ENCODE measurements around the gene PGM2.
"Not testable (repeated sequence)": the region's sequence is repeated elsewhere in the genome, so short reads cannot be mapped to it uniquely, and the experiment has no call there.

PGM2 gene

DNA sequence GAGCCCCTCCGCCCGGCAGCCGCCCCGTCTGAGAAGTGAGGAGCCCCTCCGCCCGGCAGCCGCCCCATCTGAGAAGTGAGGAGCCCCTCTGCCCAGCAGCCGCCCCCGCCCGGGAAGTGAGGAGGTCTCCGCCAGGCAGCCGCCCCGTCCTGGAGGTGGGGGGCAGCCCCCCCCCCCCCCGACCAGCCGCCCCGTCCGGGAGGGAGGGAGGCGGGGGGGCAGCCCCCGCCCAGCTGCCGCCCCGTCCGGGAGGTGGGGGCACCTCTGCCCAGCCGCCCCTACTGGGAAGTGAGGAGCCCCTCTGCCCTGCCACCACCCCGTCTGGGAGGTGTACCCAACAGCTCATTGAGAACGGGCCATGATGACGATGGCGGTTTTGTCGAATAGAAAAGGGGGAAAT is 6.0 kb upstream of the PGM2 start:
- DNase-seq = not testable (repeated sequence)

DNA sequence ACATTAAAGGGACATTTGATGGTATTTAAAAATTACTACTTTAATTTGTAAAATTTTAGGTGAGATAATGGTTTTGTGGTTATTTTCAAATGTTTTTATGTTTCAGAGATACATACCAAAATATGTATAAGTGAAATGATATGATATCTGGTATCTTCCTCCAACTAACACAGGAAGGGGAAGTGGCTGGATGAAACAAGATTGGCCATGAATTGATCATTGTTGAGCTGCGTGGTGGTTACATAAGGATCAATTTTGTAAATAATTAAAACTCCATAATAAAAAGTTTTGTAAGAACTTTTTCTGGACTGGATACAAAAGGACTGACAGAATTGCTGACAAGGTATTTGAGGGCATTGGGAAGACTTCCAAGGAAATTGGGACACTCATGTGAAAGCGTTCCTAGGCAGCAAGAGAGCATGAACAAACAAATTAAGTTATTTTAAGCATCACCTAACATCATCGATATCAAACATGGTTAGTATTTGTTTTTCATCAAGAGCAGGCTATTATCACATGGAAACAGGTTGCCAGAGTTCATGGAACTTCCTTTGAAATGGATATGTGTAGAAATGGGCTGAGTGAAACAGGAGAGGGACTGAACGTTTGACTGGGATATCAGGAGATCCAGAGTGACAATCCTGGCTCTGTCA is 4.4 kb upstream of the PGM2 start:
- DNase-seq = peak in 1 of 2 experiments; percentile 38

DNA sequence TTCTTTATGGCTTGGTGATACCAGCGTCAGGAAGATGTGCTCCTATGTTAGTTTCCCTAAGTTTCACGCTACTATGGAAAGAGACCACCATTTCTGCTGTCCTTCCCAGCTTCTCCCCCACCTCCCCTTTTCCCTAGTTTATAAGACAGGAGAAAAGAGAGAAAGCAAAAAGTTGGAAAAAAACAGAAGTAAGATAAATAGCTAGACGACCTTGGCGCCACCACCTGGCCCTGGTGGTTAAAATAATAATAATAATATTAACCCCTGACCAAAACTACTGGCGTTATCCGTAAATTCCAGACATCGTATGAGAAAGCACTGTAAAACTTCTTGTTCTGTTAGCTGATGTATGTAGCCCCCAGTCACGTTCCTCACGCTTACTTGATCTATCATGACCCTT is 985 bp upstream of the PGM2 start:
- DNase-seq = not testable (repeated sequence)

DNA sequence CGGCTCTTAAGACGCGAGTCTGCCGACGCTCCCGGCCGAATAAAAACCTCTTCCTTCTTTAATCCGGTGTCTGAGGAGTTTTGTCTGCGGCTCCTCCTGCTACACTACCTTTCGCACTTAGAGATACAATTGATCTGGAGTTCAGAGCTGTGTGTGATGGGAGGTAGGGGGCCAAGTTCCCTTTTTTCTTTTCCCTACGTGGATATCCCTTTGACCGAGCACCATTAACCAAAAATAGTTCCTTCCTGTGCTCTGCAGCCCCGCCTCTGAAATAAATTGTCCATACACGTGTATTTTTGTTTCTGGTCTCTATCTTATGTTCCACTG is 555 bp upstream of the PGM2 start:
- DNase-seq = peak in 1 of 2 experiments; percentile 91

DNA sequence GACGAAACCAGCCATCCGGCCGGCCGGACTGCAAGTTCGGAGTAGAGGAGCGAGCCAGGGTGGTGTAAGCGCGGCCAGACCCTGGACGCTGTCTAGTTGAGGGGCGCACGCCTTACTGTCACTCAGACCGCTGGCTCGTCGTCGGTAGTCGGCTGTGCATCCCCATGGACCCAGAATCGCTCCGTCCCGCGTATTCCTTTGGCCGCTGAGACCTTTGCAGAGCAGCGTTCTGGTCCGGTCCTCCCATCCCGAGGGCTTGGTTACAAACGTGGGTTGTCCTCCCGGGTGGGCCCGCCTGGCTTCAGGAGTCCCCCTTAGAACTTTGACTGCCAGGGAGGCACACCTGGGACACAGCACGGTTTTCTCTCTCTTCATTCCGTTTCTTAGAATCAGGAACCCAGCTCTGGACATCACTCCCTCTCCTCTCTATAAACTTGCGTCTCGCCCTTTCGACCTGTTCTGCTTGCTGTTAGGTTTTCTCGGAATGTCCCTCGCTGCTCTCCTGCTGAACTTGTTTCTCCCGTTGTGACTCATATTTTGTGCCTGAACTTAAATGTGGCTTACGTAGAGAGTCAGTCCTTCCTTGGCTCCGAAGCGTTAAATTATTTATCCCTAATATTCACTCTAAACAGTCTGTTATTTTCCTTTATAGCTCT is 672 bp downstream of the PGM2 start:
- DNase-seq = no peak

DNA sequence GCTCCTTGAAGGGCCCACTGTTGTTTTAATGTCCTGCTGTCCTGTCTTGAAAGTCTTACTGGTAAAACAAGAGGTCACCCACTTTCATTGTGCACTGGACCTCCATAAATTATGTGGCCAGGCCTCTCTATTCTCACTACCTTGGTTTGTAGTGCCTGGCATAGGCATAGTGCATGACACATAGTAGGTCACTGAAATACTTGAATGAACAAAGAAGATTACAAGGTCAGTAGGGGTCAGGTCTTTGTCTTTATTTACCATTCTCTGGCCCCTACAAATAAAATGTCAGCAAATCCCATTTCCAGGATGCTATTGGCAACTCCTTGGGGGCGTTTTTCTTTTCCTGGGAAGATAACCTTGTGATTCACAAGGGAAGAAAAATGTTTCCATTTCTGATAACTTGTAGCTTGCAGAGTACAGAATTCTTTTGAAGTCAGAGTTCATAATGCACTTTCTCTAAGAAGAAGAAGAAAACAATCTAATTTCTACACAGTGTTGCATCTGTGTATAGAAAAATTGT is 1.4 kb downstream of the PGM2 start:
- no peak for DNase-seq

DNA sequence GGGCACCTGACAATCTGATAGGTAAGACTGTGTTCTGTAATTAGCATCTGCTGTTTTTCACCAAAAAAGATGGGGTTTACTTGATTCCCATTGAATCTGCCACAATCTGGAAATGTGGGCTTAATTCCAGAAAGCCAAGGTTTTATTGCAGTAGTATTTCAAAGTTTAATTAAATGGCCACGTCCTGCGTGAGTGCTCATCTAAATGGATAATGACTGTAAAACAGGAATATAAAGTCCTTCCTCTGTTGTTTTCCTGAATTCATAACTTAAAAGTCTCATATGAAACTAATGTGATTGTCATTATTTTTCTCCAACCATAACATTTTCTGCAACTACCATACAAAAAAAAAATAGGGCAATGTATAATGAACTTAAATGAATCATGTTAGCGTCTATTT is 2.4 kb downstream of the PGM2 start:
- DNase-seq = no peak

DNA sequence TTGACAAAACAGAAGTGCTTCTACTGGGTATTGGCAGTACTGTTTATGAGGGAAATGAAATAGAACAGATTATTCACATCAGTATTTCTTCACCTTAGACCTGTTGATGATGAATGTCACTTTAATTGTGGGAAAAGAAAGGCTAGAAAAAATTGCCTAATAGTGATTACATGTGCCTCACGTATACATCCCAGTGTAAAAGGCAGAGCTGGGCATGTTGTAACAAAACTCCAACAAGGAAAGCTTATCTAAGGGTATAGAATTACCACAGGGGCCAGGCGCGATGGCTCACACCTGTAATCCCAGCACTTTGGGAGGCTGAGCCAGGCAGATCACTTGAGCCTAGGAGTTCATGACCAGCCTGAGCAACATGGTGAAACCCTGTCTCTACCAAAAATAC is 4.2 kb downstream of the PGM2 start:
- no peak for DNase-seq

DNA sequence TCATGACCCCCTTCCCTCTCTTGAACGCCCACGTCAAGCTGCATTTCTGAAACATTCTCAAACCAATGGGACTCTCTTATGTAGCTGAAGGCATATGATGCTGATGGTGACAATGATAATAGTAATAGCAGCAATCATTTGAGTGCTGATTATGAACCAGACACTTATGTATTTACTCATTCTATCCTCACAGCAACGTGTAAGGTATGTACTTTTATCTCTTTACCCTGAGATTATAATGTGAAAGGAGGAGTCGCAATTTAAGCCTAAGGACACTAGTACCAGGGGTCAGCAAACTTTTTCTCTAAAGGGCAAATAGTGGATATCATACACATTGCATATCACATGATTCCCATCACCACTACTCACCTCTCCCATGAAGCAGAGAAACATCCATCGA is 8.5 kb downstream of the PGM2 start:
- no peak for DNase-seq

DNA sequence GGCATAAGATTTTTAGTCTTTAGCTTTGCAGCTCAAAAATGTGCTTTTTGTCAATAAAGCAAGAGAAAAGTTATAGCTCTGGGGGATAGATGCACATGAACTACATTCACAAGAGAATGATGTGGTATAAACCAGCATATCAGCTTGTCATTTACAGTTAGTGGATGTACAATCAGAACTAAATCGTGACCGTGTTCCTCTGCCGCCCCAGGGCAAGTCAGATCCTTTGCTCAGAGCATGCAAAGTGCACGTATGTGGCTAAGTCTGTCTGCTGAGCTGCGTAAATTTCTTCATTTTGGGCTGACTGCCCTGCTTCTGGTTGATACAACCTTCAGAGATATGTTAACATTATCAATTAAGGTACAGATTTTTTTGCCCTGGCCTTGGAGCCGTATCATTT is 9.3 kb downstream of the PGM2 start:
- DNase-seq = no peak

DNA sequence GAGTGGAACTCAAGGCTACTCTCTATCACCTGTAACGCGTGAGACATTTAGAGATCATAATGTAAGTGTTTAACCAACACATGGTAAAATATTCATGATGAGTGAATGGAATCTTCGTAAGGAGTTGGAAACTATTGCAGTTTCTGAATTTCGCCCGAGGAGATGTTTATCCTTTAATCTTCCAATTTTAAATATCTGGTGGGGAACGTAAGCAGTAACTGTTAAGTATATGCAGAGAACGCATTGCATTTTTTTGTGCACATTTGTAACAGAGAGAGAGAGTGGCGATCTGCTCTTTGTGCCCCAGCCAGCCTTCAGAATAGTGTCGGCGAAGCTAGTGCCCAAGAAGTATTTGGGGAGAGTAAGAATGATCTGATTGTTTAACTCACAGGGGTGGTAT is 9.8 kb downstream of the PGM2 start:
- no peak for DNase-seq

DNA sequence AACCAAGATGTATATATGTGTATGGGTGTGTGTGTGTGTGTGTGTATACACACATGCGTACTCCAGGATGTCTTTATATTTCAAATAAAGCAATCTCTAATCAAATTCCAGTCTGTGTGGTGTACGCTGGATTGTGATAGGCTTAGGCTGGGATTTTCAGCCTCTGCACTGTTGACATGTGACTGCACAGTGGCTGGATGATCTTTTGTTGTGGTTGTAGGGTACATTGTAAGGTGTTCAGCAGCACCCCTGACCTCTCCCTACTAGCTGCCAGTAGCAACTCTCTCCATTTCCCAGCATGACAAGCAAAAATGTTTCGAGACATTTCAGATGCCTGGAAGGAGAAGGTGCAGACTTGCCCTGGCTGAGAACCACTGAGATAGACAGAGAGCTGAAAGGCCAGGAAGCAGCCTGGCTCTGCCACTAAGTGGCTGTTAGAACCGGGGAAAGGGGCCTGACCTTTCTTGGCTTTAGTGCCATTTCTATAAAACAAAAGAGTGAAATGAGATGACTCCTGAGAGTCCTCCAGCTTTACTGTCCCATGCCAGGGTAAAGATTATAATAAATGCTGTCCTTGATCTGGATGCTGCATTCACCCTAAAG is 10.5 kb downstream of the PGM2 start:
- no peak for DNase-seq

DNA sequence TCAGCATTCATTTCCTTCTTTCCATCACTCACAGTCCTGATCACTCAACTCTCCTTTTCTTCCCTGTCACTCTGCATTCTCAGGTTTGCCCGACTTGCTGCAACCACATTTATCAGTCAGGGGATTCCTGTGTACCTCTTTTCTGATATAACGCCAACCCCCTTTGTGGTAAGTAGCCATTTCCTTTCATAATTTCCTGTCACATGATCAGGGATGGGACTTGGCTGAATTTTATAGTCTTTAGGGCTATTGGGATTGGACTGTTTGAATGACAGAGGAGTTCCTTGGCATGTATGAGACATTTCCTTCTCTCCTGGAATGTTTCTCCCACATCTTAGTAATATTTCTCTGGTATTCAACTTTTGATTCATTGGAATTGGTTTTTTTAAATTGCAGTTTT is 11.0 kb downstream of the PGM2 start:
- DNase-seq = no peak

DNA sequence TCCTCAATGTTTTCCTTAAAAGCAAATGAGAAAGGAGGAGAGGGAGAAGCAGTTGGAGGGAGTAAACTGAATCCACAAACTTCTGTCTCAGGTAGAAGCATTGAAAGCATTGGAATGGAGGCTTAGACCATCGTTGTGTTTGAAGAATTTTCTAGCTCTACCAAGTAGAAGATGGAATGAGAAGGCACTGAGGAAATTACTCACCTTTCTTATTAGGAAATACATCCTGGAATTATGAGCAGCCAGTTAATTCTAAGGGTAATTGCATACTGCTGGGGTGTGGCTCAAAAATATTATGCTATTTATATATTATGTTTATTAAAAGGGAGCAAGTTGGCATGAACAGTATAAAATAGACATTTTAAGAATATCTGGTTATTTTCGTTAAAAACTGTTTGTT is 12.9 kb downstream of the PGM2 start:
- DNase-seq = no peak

DNA sequence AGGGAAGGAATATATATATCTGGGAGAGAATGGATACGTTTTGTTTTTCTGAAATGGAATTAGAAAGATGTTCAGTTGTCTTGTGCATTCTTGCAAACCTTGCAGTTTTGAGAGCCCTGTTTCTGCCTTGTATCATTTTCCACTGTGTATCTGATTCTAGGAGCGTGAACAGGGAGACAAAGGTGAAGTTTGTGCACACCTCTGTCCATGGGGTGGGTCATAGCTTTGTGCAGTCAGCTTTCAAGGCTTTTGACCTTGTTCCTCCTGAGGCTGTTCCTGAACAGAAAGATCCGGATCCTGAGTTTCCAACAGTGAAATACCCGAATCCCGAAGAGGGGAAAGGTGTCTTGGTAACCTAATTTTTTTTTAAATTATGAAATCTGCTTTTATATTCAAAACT is 17.7 kb downstream of the PGM2 start:
- DNase-seq = no peak

DNA sequence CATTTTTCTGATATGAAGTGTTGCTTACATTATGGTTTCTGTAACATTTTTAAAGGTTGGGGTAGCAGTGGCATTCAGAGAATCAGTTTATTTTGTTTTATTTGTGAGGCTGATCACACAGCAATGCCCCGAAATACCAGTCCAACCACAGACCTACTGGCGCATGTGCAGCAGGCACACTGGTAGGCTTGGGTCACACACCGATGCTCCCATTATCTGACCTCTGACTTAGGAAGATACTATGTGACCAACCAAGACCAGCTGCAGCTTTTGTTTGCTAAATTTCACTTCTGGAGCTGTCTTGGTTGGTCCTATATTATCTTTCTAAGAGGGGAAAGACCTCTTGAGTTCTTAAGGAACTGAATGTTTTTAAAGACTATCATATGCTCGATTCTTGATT is 18.7 kb downstream of the PGM2 start:
- no peak for DNase-seq

DNA sequence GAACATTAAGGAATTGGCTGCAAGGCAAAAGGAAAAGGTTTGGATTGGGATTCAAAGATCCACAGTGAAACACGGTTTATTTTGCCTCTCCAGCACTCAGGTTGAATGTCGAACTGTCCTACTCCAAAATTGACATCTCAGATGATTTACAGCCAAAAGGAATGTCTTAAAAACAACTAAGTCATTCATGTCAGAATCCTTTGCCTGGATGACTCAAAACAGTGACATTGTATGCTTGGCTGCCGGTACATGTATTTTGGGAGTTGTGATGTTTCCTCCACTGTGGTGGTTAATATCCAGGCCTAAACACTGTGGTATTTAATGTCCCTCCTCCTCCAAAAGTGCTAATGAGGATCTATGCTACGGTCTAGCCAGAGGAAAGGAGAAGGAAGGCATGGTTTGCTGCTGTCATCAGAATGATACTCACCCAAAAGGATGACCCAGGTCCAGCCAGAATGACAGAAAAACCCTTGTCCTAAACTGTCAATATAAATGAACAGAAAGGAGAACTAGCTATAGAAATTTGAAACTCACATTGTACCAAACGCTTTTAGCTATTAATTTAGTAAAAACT is 20.9 kb downstream of the PGM2 start:
- DNase-seq = no peak

DNA sequence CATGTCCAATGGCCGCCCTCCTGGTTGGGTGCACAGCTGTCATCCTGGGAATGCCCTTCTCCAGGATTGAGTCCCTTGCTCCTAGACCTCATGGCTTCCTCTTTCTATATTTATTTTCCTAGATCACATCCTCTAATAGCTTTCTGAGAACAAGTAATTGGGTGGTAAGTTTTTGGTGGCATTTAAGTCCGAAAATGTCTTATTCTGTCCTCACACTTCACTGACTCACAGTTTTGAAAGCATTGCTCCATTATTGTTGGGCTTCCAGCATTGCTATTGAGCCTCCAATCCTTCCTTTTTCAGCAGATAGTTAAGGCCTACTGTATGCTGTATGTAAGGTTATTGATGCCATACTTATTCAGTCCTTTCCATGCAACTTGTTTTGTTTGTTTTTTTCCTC is 25.9 kb downstream of the PGM2 start:
- DNase-seq = no peak

DNA sequence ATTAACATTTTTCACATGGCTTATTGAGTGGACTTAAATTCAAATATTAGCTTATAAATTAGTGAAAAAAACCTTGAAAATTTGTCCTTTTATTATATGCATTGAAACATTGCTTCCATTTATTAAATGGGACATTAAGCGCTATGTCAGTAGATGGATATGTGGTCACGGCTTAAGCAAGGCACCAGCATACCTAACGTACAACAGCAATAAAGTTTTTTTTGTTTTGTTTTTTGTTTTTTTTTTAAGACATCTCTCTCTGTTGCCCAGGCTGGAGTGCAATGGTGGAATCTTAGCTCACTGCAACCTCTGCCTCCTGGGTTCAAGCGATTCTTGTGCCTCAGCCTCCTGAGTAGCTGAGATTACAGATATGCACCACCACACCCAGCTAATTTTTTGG is 31.6 kb downstream of the PGM2 start:
- no peak for DNase-seq

DNA sequence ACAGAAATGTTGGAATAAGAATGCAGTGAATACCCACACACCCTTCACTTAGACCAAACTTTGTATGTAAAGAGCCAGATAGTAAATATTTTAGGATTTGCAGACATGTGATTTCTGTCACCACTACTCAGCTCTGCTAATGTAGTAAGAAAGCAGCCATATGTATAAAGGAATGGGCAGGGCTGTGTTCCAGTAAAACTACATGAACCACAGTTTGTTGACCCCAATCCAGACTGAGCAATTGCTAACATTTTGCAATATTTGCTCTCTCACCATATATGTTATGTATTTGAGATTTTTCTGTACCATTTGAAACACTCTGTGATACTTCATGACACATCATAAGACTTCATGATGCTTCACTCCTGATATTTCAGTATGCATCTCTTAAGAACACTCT is 32.4 kb downstream of the PGM2 start:
- DNase-seq = no peak

DNA sequence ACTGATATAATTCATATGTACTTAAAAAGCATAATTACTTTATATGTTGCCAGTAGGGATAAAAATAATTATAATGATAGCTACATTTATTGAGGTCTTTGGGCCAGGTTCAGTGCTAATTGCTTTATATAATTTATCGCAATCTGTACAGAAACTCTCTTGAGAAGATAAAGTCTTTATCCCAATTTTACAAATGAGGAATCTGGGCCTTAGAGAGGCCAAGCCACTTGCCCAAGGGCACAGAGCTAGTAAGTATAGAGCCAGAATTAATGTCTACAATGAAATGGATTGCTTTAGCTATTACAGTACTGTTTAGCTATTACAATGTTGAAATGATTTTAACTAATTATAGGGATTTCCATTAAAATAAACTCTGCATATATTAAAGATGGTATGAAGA is 33.8 kb downstream of the PGM2 start:
- no peak for DNase-seq

DNA sequence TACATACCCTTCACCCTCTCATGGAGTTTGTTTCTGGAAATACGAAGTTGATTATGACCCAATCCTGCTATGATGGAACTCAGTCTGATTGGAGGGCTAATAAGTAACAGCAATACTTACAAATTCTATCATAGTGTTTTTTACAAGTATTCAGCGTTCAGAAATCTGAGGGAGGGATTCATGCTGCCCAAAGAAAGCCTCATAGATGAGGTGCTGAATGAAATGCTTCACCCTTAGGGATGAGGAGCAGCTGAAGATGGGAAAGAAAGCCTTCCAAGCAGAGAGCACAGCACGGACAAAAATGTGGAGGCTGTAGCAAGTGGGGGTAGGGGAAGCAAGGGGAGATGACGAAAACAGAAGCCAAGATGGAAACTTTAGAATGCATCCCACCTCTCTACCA is 36.5 kb downstream of the PGM2 start:
- DNase-seq = no peak

DNA sequence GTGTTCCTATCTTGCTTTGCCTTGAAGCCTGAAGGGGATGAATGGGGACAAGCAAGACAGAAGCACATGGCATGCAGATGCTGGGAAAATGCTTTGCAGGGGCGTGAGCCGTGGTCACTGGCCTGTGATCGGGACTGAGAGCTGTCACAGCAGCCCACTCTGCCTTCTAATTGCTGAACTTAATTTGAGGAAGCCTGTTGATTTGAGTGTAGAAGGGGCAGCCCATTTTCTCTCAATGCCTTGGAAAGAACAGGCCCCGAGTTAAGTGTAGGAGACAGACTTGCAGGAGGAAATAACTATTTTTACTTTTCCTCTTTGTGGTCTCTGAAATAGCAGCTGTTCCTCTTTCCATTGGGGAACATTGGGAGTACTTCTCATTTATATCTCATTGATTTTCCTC is 38.3 kb downstream of the PGM2 start:
- DNase-seq = no peak

DNA sequence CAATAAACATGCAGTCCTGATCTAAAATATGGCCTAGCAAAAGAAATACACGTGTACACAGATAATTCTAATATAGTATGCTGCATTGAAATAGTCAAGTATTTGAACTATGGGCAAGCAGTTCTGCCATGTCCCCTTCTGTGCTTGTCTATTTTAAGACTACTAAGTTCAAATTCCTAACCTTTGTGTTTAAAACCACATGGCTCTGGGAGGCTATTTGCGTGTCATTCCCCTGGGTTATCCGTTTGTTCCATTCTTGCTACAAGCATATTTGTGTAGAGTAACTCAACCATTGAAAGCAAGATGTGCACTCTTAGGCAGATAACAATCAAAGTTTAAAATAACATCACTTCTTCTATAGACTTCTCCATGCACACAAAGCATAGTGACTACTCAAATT is 39.0 kb downstream of the PGM2 start:
- DNase-seq = no peak

All from NCI-H187 (cell line).